ENCODE data around the gene RAP1GDS1.

RAP1GDS1 gene

GRCh38 chr4:98260579-98261404 is at the start of gene RAP1GDS1:
RAP1GDS1 (plus strand) TSS chr4:98261384; CDS start chr4:98261566, 182 bp downstream.
- DNase-seq (ENCODE audit: low spot score), result peak; percentile 95

- no peak for DNase-seq (ENCODE audit: low spot score)
These were observed 38.9 kb upstream of the RAP1GDS1 start for GRCh38 chr4:98222306-98222705.

- no peak for DNase-seq (ENCODE audit: low spot score)
These were observed 34.8 kb upstream of the RAP1GDS1 start for GRCh38 chr4:98226396-98226795.

GRCh38 chr4:98230961-98231360 is 30.2 kb upstream of the RAP1GDS1 start:
- DNase-seq (ENCODE audit: low spot score), result no peak

GRCh38 chr4:98232202-98232601 is 29.0 kb upstream of the RAP1GDS1 start:
- no peak for DNase-seq (ENCODE audit: low spot score)

- DNase-seq (ENCODE audit: low spot score), result no peak
These were observed 24.0 kb upstream of the RAP1GDS1 start for GRCh38 chr4:98237204-98237603.

- DNase-seq (ENCODE audit: low spot score), result no peak
These were observed 19.1 kb upstream of the RAP1GDS1 start for GRCh38 chr4:98242063-98242462.

- no peak for DNase-seq (ENCODE audit: low spot score)
These were observed 18.6 kb upstream of the RAP1GDS1 start for GRCh38 chr4:98242538-98242937.

- no peak for DNase-seq (ENCODE audit: low spot score)
These were observed 16.0 kb upstream of the RAP1GDS1 start for GRCh38 chr4:98245226-98245625.

- DNase-seq (ENCODE audit: low spot score), result no peak
These were observed 12.2 kb upstream of the RAP1GDS1 start for GRCh38 chr4:98248934-98249333.

- DNase-seq (ENCODE audit: low spot score), result no peak
These were observed 11.4 kb upstream of the RAP1GDS1 start for GRCh38 chr4:98249831-98250230.

GRCh38 chr4:98253499-98253898 is 7.7 kb upstream of the RAP1GDS1 start:
- no peak for DNase-seq (ENCODE audit: low spot score)

- DNase-seq (ENCODE audit: low spot score), result peak; percentile 46
These were observed 1.1 kb upstream of the RAP1GDS1 start for GRCh38 chr4:98260047-98260578.

- peak; percentile 70 for DNase-seq (ENCODE audit: low spot score)
These were observed 464 bp downstream of the RAP1GDS1 start for GRCh38 chr4:98261405-98262291.

GRCh38 chr4:98262431-98262830 is 1.2 kb downstream of the RAP1GDS1 start:
- DNase-seq (ENCODE audit: low spot score), result peak; percentile 29

GRCh38 chr4:98267498-98267897 is 6.3 kb downstream of the RAP1GDS1 start:
- no peak for DNase-seq (ENCODE audit: low spot score)

- DNase-seq (ENCODE audit: low spot score), result no peak
These were observed 14.0 kb downstream of the RAP1GDS1 start for GRCh38 chr4:98275145-98275544.

- no peak for DNase-seq (ENCODE audit: low spot score)
These were observed 22.3 kb downstream of the RAP1GDS1 start for GRCh38 chr4:98283219-98284189.

- peak; percentile 21 for DNase-seq (ENCODE audit: low spot score)
These were observed 23.5 kb downstream of the RAP1GDS1 start for GRCh38 chr4:98284640-98285046.

GRCh38 chr4:98285676-98286075 is 24.5 kb downstream of the RAP1GDS1 start:
- no peak for DNase-seq (ENCODE audit: low spot score)

- no peak for DNase-seq (ENCODE audit: low spot score)
These were observed 26.1 kb downstream of the RAP1GDS1 start for GRCh38 chr4:98287328-98287727.

Measured in cerebellar cortex (tissue), 1 donor.